Panc1 (cell line): ENCODE measurements around the gene REPIN1.

Experiments used
- SIN3A ChIP-seq: IDR thresholded peaks from 2 replicates; pipeline ENCODE4 v1.6.1; 2012; ENCODE audit warnings: low read depth, mild to moderate bottlenecking, low read length, moderate library complexity, borderline replicate concordance; ENCODE audit not compliant: insufficient read depth
- TCF7L2 ChIP-seq: IDR thresholded peaks from 2 replicates; pipeline ENCODE4 v1.6.1; 2011; ENCODE audit warnings: mild to moderate bottlenecking, low read depth, low read length, inconsistent platforms
- TF ChIP-seq, protein P1 (sequence below): fragments of 450-650 bp; IDR thresholded peaks from 2 replicates; pipeline ENCODE4 v1.5.1; 2017; ENCODE audit warnings: mild to moderate bottlenecking
- TF ChIP-seq, protein P2 (sequence below), 2 experiments: IDR thresholded peaks; 2 replicates each; pipeline ENCODE4 v1.6.1; 2011 to 2012; ENCODE audit warnings: low read depth in 2 of 2, control low read depth in 1 of 2, low read length in 1 of 2, mild to moderate bottlenecking in 1 of 2, moderate library complexity in 1 of 2; ENCODE audit not compliant: insufficient read depth in 1 of 2

DNA sequence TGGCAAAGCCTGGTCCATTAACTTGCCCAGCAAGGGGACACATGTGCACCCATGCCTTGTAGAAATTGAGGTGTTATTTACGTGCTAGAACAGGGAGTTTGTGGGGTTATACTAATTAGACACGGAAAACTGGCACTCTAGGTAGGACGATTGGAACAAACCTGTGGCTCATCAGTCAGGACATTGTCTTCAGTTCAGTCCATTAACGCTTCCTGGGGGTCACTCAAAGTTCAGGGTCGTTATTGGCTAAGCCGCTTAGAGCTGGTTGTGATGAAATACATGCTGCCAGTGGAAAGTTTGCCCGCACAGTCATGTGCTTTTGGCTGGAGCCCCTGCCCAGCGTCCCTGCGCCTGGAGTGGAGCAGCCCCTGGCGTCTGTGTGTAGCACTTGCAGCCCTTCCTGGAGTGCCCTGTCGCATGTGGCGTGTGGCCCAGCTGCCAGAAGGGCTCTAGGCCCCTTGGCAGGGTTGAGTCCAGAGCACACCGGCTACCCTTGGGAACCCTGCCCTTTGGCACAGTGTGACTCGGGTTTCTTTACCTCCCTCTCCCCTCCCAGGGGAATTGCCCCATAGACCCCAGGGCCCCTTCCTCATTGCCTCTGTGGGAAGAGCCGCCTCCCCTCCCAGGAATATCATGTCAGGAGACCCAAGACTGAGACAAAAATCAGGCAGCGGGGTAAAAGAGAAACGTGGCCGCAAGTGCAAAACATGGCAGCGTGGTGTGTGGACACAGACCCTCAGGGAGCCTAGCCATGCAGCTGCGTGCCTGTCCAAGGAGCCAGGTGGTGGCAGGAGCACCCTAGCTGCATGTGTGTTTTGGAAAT, 20.3 kb downstream of the REPIN1 start:
- TF ChIP-seq, protein P1, sequence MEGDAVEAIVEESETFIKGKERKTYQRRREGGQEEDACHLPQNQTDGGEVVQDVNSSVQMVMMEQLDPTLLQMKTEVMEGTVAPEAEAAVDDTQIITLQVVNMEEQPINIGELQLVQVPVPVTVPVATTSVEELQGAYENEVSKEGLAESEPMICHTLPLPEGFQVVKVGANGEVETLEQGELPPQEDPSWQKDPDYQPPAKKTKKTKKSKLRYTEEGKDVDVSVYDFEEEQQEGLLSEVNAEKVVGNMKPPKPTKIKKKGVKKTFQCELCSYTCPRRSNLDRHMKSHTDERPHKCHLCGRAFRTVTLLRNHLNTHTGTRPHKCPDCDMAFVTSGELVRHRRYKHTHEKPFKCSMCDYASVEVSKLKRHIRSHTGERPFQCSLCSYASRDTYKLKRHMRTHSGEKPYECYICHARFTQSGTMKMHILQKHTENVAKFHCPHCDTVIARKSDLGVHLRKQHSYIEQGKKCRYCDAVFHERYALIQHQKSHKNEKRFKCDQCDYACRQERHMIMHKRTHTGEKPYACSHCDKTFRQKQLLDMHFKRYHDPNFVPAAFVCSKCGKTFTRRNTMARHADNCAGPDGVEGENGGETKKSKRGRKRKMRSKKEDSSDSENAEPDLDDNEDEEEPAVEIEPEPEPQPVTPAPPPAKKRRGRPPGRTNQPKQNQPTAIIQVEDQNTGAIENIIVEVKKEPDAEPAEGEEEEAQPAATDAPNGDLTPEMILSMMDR, result no peak; the same call in 1 of the 2 replicates
- no peak for TF ChIP-seq SIN3A
- TF ChIP-seq, protein P2, sequence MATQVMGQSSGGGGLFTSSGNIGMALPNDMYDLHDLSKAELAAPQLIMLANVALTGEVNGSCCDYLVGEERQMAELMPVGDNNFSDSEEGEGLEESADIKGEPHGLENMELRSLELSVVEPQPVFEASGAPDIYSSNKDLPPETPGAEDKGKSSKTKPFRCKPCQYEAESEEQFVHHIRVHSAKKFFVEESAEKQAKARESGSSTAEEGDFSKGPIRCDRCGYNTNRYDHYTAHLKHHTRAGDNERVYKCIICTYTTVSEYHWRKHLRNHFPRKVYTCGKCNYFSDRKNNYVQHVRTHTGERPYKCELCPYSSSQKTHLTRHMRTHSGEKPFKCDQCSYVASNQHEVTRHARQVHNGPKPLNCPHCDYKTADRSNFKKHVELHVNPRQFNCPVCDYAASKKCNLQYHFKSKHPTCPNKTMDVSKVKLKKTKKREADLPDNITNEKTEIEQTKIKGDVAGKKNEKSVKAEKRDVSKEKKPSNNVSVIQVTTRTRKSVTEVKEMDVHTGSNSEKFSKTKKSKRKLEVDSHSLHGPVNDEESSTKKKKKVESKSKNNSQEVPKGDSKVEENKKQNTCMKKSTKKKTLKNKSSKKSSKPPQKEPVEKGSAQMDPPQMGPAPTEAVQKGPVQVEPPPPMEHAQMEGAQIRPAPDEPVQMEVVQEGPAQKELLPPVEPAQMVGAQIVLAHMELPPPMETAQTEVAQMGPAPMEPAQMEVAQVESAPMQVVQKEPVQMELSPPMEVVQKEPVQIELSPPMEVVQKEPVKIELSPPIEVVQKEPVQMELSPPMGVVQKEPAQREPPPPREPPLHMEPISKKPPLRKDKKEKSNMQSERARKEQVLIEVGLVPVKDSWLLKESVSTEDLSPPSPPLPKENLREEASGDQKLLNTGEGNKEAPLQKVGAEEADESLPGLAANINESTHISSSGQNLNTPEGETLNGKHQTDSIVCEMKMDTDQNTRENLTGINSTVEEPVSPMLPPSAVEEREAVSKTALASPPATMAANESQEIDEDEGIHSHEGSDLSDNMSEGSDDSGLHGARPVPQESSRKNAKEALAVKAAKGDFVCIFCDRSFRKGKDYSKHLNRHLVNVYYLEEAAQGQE (IDR thresholded peaks at IDR 0.05; ENCODE audit: insufficient read depth in 1 of 2, low read depth in 2 of 2, low read length in 1 of 2), result no peak
- no peak for TF ChIP-seq TCF7L2
